Lower lobe of right lung (tissue), 2 donors: Measurements from ENCODE around the gene PBRM1. TPM values are rescaled to one million over a fixed set of nuclear protein-coding genes. Genes with fewer than 3 reads are reported as not detected.

Experiments
- ATAC-seq, 2 donors: fragments of 200-7000 bp; cut with Tn5 transposase; one replicate each; pipeline ENCODE4 v1.9.1; 2020 to 2022; ENCODE audit warnings: mild to moderate bottlenecking in 2 of 2, moderate library complexity in 2 of 2
- DNase-seq: peaks from one replicate; pipeline ENCODE4 v3.0.0-alpha.2; 2020
- H3K27ac ChIP-seq: fragments of 200-600 bp; one replicate; pipeline ENCODE4 v1.8.0; 2022
- H3K27me3 ChIP-seq: fragments of 200-600 bp; one replicate; pipeline ENCODE4 v1.8.0; 2022; ENCODE audit warnings: low read depth
- H3K36me3 ChIP-seq: fragments of 200-600 bp; one replicate; pipeline ENCODE4 v1.8.0; 2022; ENCODE audit warnings: mild to moderate bottlenecking
- H3K4me1 ChIP-seq: fragments of 200-600 bp; one replicate; pipeline ENCODE4 v1.8.0; 2022
- H3K4me3 ChIP-seq: fragments of 200-600 bp; one replicate; pipeline ENCODE4 v1.8.0; 2022; ENCODE audit warnings: mild to moderate bottlenecking
- H3K9me3 ChIP-seq: fragments of 200-600 bp; one replicate; pipeline ENCODE4 v1.8.0; 2022
- CTCF ChIP-seq: fragments of 200-600 bp; IDR thresholded peaks from one replicate; pipeline ENCODE4 v1.8.0; 2022; ENCODE audit warnings: antibody characterized with exemption, mild to moderate bottlenecking
- intact Hi-C: fragments of 100-400 bp; cut with DNase I; formaldehyde crosslinking; loops from one replicate; pipeline ENCODE4 v1.11.0; 2022
- total RNA-seq: library from RNA; stranded (reverse); fragmentation: NEBNext Ultra II Directional; extraction: Animal tissue kit (Norgen Biotek cat#: 25700); gene quantifications from one replicate; pipeline ENCODE4 v1.2.1, GENCODE V29; 2021
- donor health status: DM: no; HTN: yes; CAD: no; lungs with severe emphysema.

PBRM1 gene
- total RNA-seq, 1 donor from 2014 or later = 88.3 TPM

GRCh38 chr3:52625041-52625440, 60.7 kb downstream of the PBRM1 start:
- no peak overlapping the region for H3K27ac ChIP-seq
- intact Hi-C loops = no loop called here
- no peak overlapping the region for H3K4me3 ChIP-seq
- no peak for TF ChIP-seq CTCF
- no peaks in the 10 kb centered on the region for H3K9me3 ChIP-seq
- peaks cover 89% of the 10 kb centered on the region for H3K36me3 ChIP-seq
- ATAC-seq (peak in 1 of 2 donors; percentile 53), DNase-seq (no peak)
- no peaks in the 10 kb centered on the region for H3K4me1 ChIP-seq
- no peaks in the 10 kb centered on the region for H3K27me3 ChIP-seq

- DNase-seq (no peak), ATAC-seq (no peak)
- TF ChIP-seq CTCF = no peak
- Histone ChIP-seq H3K9me3 (no peaks in the 10 kb centered on the region), H3K36me3 (peaks cover 95% of the 10 kb centered on the region), H3K4me1 (no peaks in the 10 kb centered on the region), H3K27ac (no peak overlapping the region), H3K4me3 (no peak overlapping the region), H3K27me3 (no peaks in the 10 kb centered on the region)
- intact Hi-C loops = no loop called here
Observed at GRCh38 chr3:52623234-52623792, 62.4 kb downstream of the PBRM1 start.

- TF ChIP-seq CTCF = no peak
- H3K36me3 ChIP-seq = peaks cover 93% of the 10 kb centered on the region
- intact Hi-C loops = no loop called here
Observed at GRCh38 chr3:52620580-52620979, 65.1 kb downstream of the PBRM1 start.

GRCh38 chr3:52615166-52615565, 70.5 kb downstream of the PBRM1 start:
- no peak for DNase-seq
- Histone ChIP-seq H3K4me1 (no peaks in the 10 kb centered on the region), H3K36me3 (peaks cover 95% of the 10 kb centered on the region), H3K27me3 (no peaks in the 10 kb centered on the region), H3K27ac (no peak overlapping the region), H3K9me3 (no peaks in the 10 kb centered on the region), H3K4me3 (no peak overlapping the region)
- TF ChIP-seq CTCF = no peak
- intact Hi-C loops = no loop called here
- ATAC-seq = no peak

More at GRCh38 chr3:52620580-52620979, 65.1 kb downstream of the PBRM1 start:
- H3K27me3 ChIP-seq = no peaks in the 10 kb centered on the region
- no peak overlapping the region for H3K4me3 ChIP-seq
- H3K27ac ChIP-seq = no peak overlapping the region
- DNase-seq = no peak
- no peaks in the 10 kb centered on the region for H3K4me1 ChIP-seq
- ATAC-seq = no peak
- H3K9me3 ChIP-seq = no peaks in the 10 kb centered on the region

- H3K9me3 ChIP-seq = no peaks in the 10 kb centered on the region
- no peak overlapping the region for H3K27ac ChIP-seq
- DNase-seq = no peak
- H3K27me3 ChIP-seq = no peaks in the 10 kb centered on the region
- intact Hi-C loops = no loop called here
- H3K4me1 ChIP-seq = no peaks in the 10 kb centered on the region
- peaks cover 95% of the 10 kb centered on the region for H3K36me3 ChIP-seq
- ATAC-seq = no peak
- no peak for TF ChIP-seq CTCF
- H3K4me3 ChIP-seq = no peak overlapping the region
Observed at GRCh38 chr3:52614689-52615088, 71.0 kb downstream of the PBRM1 start.
